SK-N-SH (cell line): ENCODE data around the gene SPON2.

Experiments
- MAX ChIP-seq: IDR thresholded peaks from 2 replicates; pipeline ENCODE4 v1.4.0; 2012; ENCODE audit warnings: low read depth
- POLR2AphosphoS5 ChIP-seq: IDR thresholded peaks from 2 replicates; pipeline ENCODE4 v1.6.1; 2012; ENCODE audit warnings: low read depth, low read length
- ZBTB33 ChIP-seq: IDR thresholded peaks from 2 replicates; pipeline ENCODE4 v1.4.0; 2012; ENCODE audit warnings: low read depth, borderline replicate concordance

DNA sequence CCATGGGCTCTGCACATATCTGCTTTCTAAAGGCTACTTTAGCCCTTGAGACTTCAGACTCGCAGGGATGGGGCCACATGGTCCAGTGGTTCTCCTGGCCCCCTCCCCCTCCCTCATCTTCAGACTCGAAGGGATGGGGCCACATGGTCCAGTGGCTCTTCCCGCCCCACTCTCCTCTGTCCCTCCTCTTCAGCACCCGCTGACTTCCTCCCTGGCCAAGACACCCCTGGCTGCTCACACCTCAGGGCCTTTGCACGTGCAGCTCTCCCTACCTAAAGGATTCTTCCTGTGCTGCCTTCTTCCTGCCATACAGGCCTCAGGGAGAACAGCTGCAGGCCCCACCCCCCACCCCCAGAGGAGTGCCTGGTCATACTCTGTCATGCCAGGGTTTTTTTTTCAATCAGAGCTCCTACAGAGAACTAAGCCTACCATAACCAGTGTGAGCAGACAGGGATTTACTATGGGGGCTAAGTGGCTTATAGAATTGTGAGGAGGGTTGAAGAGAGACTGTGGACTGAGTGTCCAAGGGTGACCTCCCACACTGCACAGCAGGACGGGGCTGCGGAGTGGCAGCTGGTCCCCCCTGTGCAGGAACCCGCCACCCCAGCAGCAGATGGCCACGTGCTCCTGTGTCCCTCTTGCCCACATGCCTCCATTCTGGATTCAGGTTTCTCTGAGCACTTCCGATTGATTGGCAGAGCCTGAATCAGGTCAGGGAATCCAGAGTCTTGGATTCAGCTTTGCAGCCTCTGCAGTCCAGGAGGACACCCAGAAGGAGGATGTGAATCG lies 6.1 kb upstream of the SPON2 start:
- no peak for TF ChIP-seq POLR2AphosphoS5
- TF ChIP-seq MAX: no peak
- no peak for TF ChIP-seq ZBTB33
